HG02798 (cell line): Measurements from ENCODE around the gene ARHGAP9.

Source experiments
- ATAC-seq: cut with Tn5 transposase; IDR thresholded peaks from one replicate; pipeline ENCODE4 v1.9.1; 2021; ENCODE audit warnings: mild to moderate bottlenecking; ENCODE audit not compliant: unreplicated experiment, poor library complexity

Gene ARHGAP9

DNA sequence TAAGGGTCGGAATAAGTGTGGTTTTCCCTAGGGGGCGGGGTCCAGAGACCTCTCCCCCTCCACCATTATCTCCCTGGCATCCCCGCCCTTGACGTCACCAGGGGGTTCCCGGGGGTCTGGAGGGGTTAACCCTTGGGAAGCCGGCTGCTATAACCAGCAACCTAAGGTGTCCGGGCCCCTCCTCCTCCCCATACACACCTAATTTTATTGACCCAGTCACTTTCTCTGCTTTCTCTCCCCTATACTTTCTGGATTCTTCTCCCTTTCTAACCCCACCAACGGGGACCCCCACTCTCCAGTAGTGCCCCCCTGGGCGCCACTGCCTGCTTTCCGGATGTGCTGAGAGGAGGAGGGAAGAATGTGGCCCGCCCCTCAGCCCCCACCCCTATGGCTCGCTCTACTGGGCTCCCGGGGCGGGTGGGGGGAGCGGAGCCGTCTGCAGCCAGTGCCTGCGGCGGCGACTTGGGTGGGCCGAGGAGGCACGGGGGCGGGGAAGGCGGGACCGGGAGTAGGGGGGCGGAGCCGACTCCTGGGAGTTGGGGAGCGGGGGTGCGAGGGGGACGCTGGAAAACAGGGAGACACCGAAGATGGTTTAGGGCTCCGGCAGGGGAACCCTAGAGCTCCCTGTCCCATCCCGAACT is 18.3 kb downstream of the ARHGAP9 start:
- ATAC-seq: no peak

DNA sequence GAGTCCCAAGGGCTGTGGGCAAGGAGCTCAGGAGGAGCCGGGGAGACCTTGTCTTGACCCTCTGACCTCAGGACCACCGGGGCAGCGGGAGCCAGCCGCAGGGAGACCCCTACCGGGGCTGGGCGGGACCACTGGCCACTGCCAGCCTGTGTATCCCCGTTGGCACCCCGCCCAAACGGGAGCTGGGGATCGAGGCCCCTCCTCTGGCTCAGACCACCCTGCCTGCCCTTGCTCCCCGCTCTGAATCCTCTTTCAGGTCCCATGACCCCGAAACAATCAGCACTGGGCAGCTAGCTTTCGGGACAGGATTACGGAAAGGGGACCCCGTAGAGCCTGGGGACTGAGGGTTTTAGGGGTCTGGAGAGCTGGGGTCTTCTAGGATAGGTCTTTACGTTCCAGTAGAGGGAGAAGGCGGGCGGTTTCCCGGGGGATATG is 18.8 kb downstream of the ARHGAP9 start:
- ATAC-seq: no peak

DNA sequence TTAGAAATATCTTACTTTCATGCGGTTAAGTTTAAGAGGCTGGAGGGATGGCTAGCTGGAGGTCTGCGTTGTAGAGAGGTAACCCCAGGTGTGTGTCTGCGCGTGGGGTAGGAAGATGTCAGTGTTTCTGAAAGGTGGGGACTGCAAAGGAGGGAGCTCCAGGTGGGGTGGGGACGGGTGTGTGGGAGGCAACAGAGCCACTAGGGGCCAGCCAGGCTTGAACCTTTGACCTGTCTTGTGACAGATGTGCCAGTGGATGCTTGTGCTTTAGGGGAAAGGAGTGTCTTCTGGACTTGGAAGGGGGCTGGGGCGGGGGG is 19.2 kb downstream of the ARHGAP9 start:
- no peak for ATAC-seq

DNA sequence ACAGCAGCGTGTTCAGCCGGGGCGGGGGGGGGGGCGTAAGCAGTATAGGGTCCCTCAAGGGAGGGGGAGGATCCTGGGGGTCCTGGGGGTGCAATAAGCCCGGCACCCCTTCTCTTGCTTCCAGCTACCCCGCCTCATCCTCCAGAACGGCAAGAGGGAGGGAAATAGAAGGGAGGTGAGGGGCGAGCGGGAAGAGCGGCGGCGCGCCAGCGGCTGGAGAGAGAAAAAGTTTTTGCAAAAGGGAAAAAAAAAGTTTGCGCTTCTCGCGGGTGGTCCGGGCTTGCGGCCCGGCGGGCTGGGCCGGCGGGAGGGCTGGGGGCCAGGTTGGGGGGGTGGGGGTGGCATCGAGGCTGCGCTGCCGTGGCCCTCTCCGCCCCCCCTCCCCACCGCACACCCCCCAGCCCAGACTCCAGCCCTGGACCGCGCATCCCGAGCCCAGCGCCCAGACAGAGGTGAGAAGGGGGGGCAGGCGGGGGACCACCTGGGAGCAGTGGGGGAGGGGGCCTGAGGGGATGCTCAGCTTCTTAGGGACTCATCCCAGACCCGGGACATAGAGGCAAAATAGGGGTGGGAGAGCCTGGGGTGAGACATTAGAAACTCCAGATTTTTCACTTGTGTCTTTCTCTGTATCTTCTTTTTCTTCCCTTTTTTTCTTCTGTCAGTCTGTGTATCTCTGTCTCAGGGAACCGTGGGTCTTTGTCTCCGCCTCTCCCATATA is 19.8 kb downstream of the ARHGAP9 start, which contains the start of gene GLI1:
Gene GLI1, plus strand, starts transcription at position 36 of the 718 bp plus-strand sequence. CDS start 3,907 bp downstream, outside the sequence.
- no peak for ATAC-seq

DNA sequence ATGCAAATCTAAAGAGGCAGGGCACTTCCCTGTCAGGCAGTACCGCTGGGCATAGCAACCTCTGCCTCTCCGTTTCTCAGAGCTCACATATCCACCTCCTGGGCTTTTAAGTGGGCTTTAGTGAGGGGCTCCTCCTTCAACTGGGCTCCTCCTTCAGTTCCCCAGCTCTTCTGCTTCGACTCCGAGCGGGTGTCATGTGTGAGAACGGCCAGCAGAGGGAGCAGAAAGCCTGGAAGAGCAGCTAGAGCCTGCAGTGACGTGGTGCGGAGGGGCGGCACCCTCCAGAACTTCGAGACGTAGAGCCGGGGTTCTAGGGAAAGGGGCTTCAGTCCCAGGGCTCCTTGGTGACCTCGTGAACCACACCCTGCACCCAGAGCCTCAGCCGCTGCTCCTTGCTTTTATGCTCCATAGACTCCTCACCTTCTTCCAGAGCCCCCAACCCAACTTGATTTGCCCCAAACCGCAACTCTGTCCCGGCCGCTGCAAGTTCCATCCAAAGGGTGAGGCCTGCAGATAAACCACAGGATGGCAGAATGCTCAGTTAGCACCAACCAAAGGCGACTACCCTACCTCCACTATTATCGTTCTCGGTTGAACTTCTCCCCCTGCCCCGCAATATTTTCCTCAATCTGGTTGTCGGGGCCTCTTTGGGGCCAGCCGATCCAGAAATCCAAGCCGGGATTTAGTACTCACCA is 20.5 kb downstream of the ARHGAP9 start:
- peak; percentile 61 for ATAC-seq

DNA sequence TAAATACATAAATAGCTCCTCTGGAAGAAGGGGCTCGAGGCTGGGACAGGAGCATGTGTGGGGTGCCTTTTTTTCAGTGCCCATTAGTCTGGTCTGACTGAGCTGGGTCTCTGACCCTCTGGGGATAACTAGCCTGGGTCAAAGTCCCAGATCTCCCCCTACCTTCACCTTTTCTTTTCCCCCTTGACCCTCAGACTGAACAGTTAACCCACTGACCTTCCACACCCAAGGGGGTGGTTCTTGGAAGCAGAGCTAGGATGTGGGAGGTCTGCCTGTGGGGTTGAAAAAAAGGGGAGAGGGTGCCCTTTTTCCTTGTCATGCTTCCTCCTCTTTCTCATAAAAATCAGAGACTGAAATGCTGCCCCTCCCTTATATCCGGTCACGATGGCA is 21.0 kb downstream of the ARHGAP9 start:
- no peak for ATAC-seq

DNA sequence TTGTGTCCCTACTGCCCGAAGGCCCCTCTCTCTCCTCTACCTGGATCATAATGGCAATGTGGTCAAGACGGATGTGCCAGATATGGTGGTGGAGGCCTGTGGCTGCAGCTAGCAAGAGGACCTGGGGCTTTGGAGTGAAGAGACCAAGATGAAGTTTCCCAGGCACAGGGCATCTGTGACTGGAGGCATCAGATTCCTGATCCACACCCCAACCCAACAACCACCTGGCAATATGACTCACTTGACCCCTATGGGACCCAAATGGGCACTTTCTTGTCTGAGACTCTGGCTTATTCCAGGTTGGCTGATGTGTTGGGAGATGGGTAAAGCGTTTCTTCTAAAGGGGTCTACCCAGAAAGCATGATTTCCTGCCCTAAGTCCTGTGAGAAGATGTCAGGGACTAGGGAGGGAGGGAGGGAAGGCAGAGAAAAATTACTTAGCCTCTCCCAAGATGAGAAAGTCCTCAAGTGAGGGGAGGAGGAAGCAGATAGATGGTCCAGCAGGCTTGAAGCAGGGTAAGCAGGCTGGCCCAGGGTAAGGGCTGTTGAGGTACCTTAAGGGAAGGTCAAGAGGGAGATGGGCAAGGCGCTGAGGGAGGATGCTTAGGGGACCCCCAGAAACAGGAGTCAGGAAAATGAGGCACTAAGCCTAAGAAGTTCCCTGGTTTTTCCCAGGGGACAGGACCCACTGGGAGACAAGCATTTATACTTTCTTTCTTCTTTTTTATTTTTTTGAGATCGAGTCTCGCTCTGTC is 22.8 kb downstream of the ARHGAP9 start:
- ATAC-seq: no peak

DNA sequence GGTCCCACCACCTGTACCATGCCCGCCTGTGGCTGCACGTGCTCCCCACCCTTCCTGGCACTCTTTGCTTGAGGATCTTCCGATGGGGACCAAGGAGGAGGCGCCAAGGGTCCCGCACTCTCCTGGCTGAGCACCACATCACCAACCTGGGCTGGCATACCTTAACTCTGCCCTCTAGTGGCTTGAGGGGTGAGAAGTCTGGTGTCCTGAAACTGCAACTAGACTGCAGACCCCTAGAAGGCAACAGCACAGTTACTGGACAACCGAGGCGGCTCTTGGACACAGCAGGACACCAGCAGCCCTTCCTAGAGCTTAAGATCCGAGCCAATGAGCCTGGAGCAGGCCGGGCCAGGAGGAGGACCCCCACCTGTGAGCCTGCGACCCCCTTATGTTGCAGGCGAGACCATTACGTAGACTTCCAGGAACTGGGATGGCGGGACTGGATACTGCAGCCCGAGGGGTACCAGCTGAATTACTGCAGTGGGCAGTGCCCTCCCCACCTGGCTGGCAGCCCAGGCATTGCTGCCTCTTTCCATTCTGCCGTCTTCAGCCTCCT is 23.4 kb downstream of the ARHGAP9 start:
- peak; percentile 25 for ATAC-seq

DNA sequence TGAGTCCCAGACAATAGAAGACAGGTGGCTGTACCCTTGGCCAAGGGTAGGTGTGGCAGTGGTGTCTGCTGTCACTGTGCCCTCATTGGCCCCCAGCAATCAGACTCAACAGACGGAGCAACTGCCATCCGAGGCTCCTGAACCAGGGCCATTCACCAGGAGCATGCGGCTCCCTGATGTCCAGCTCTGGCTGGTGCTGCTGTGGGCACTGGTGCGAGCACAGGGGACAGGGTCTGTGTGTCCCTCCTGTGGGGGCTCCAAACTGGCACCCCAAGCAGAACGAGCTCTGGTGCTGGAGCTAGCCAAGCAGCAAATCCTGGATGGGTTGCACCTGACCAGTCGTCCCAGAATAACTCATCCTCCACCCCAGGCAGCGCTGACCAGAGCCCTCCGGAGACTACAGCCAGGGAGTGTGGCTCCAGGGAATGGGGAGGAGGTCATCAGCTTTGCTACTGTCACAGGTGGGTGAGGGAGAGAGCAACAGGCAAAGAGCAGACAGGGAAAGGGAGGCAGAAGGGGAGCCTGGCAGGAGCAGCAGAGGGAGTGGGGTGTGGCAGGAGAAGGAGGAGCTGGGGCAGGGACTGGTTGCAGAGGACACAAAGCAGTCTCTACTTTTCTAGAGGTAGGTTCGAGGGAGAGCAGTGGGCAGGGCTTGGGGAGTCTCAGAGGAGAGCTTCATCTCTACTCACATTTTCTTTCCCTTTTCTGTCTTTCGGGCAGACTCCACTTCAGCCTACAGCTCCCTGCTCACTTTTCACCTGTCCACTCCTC is 24.1 kb downstream of the ARHGAP9 start:
- no peak for ATAC-seq

DNA sequence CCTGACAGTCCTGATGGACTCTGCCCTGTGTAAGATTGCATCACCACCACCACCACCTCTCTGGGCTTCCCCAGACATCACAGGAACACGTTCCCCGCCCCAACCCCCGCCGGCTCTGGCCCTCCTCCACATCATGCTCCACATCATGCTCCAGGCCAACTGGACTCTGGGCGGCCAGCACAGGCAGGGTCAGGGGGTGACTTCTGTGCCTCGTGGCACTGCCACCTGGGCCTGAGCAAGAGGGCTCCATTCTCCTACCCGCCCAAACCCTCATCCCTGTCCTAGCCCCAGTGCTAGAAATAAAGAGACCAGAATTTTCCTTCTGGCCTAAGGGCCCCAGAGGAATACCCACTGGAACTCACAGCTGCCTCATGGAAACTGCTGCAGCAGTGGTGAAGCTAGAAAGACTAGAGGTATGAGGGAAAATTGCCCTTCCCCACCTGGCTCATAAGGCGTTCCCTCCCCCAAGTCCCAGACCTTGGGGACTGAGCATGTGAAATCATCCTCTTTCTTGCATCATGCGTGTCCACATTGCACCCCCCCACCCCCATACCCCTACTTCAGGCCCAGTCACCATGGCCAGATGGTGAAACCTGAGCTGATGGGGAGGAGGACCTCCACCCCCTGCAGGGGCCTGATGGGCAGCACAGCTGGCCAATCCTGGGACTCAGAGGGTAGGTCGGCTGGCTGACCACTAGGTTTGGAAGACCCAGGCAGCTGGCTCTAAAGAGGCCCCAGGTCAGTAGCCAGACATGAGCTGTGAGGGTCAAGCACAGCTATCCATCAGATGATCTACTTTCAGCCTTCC is 24.9 kb downstream of the ARHGAP9 start, which contains the start of gene INHBE:
Gene INHBE, plus strand, starts transcription at position 742 of the 808 bp plus-strand sequence. CDS start 230 bp downstream, outside the sequence.
- ATAC-seq: no peak

DNA sequence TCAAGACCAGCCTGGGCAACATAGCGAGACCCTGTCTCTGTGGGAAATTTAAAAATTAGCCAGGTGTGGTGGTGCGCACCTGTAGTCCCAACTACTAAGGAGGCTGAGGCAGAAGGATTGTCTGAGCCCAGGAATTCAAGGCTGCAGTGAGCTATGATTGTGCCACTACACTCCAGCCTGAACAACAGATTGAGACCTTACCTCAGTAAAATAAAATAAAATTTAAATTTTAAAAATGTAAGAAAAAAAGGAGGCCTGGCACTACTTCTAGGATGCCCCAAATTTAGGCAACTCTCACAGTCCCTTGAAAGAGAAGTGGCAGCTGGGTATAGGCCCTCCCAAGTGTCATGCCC is 25.5 kb downstream of the ARHGAP9 start:
- ATAC-seq: no peak

DNA sequence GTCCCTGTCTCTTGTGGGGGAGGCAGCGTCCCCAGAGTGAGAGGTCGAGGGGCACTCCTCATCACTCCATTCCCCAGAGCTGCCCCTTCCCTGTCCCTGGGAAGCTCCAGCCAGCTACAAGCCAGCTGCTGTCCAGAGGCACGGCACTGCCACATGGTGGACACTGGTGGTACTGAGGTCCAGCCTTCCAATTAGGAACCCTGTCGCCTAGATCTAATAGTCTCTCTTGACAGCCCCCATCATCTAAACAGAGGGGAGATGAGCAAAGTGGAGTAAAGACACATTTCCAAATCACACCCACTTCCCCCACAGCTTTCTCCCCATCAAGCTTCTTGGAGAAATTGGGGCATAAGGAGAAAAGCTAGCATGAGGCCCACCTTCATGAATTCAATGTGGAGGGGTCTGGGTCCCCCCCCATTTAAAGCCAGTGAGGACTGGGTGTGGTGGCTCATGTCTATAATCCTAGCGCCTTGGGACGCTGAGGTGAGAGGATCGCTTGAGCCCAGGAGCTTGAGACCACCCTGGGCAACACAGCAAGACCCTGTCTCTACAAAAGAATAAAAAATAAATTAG is 26.6 kb downstream of the ARHGAP9 start:
- ATAC-seq: peak; percentile 54

DNA sequence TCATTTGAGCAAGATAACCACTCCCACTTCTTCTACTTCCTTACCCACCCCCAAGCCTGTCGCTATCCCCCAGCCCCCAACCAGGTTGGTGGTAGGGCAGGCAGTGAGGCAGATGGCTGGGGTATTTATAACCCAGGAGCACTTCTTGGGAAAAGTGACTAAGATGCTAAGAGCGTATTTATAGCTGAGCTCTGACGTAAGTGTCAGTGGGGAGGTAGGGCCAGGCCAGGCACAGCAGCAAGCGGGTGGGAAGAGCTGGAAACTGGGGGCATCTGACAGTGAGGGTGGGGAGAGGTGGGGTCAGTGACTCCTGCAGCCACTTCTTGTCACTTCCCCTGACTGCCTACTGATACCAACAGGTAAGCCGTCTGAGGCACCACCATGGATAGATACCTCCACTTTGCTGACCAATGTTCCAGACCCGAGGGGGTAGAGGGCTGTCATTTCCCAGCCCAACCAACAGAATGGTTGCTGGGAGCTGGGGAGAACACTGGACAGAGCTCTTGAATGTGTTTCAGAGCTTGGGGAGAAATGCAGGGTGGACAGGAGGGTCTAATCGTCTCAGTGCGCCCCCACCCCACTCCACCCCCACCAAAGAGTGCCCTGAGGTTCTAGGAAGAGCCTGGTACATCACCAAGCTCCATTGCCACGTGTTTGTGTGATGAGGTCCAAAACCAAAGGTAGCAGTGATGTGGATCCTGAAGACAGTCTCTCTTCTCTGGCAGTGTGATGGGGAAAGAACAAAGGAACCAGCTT is 27.3 kb downstream of the ARHGAP9 start:
- ATAC-seq: no peak

DNA sequence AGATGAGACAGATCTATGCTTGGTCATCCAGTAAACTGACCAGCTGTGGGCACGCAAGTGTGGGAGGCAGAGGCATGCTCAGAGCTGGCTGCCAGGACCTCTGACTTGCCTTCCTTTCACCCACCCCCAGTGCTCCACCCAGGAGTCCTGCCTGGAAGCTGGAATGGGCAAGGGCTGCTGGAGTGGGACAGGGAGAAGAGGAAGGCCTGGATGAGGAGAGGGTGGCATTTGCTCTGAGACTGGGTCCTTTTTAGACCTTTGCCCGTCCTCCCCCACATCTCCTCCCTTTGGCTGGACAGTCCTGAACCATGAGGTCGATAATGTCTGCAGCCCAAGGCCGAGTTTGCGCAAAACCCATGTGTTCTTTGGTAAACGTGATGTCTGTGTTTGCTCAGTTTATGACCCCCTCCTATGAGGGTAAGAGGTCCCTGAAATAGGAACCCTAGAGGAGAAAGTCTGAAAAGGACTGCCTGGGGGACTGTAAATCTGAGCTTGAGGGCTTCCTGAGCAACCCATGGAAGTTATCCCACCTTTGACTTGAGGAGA is 28.4 kb downstream of the ARHGAP9 start:
- ATAC-seq: no peak

DNA sequence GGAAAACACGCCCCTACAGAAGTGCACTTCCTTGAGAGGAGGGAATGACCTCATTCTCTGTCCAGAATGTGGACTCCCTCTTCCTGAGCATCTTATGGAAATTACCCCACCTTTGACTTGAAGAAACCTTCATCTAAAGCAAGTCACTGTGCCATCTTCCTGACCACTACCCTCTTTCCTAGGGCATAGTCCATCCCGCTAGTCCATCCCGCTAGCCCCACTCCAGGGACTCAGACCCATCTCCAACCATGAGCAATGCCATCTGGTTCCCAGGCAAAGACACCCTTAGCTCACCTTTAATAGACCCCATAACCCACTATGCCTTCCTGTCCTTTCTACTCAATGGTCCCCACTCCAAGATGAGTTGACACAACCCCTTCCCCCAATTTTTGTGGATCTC is 29.6 kb downstream of the ARHGAP9 start:
- ATAC-seq: no peak

DNA sequence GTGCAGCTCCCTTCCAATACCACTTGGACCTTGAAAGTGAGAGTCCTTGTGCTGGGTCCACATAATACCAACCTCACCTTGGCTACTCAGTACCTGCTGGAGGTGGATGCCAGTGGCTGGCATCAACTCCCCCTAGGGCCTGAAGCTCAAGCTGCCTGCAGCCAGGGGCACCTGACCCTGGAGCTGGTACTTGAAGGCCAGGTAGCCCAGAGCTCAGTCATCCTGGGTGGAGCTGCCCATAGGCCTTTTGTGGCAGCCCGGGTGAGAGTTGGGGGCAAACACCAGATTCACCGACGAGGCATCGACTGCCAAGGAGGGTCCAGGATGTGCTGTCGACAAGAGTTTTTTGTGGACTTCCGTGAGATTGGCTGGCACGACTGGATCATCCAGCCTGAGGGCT is 30.3 kb downstream of the ARHGAP9 start:
- ATAC-seq: no peak

DNA sequence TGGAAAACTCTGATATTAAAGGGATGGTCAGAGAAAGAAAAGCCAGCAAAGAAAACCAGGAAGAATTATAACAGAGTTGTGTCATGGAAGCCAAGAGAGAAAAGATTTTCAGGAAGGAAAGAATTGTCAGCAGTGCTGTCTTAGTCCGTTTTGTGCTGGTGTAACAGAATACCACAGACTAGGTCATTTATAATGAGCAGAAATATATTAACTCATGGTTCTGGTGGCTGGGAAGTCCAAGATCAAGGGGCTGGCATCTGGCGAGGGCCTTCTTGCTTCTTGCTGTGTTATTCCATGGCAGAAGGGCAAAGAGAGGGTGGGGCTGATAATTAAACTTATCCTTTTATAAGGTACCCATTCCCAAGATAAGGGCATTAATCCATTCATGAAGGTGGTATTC is 31.0 kb downstream of the ARHGAP9 start:
- no peak for ATAC-seq
